GM18907 (cell line): ENCODE measurements around the gene NUCKS1.
A peak's percentile ranks its signal among the peaks of the same experiment; 100 is the strongest.

Experiments
- ATAC-seq: cut with Tn5 transposase; IDR thresholded peaks from one replicate; pipeline ENCODE4 v1.9.1; 2021; ENCODE audit warnings: mild to moderate bottlenecking, moderate library complexity; ENCODE audit not compliant: unreplicated experiment

The NUCKS1 gene

DNA sequence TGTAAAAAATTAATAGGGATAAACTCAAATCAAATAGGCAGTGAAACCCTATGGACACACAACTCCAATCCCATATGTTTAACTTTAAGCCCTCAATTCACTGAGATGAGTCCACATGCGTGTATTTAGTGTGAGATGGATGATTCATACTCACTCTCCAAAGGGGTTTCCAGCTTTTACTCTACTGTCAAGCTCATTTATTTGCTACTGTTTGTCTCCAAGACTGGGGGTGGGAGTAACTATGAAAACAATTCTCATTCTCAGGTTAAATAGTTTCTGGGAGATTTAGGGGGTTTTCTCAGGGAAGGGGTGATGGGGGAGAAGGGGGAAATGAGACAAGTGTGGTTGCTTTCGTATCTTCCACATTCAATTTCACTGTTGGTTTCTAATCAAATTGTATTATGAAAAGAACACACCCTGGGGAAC lies 22.6 kb upstream of the NUCKS1 start:
- peak; percentile 38 for ATAC-seq

DNA sequence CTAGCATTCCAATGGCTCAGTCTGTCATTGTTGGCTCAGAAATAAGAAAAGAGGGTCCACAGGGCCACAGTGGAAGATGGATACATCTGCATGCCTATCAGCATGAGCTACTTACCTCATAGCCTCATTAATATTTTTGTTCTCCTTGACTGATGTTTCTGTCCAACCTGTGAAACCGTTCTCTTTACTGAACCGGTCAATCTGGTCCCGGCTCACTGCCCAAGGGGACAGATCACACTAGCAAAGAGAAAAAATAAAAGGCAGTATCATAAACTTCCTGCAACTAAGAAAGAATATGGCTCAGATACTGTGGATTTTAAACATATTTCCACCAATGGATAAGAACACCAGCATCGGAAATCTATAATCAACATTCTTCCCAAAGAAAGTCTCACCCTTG lies 20.6 kb upstream of the NUCKS1 start:
- ATAC-seq = no peak

- no peak for ATAC-seq
Measured at GRCh38 chr1:205769641-205770365, 19.8 kb upstream of the NUCKS1 start.

DNA sequence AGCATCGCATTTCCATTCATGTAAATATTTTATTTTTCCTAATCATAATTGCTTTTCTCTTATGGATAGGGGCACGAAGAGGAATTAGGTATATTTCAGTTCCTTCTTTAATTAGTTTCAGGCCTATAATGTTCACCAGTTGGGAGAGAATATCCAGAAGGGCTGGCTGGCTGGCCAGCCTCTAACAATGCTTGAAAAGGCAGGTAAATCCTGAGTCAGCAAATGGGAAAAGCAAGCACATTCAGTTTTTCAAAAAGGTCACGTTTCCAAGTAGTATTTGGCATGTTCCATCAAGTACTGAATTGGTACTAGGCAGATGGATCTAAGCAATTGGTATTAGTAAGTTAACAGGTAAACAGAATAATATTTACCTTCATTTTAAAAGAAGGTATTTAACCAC lies 17.3 kb upstream of the NUCKS1 start:
- no peak for ATAC-seq

GRCh38 chr1:205766570-205766969 lies 16.6 kb upstream of the NUCKS1 start:
- no peak for ATAC-seq

DNA sequence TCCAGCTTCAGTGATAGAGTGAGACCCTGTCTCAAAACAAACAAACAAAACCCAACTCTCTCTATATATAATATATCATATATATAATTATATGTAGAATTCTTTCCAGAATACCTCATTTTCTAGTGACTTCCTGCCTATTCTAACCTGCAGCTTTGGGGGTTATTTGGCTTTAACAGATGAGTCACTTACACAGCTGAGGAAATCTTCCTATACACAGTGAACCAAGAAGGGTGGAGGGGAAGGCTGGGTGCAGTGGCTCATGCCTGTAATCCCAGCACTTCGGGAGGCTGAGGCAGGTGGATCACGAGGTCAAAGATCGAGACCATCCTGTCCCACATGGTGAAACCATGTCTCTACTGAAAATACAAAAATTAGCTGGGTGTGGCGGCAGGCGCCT lies 16.1 kb upstream of the NUCKS1 start:
- no peak for ATAC-seq

DNA sequence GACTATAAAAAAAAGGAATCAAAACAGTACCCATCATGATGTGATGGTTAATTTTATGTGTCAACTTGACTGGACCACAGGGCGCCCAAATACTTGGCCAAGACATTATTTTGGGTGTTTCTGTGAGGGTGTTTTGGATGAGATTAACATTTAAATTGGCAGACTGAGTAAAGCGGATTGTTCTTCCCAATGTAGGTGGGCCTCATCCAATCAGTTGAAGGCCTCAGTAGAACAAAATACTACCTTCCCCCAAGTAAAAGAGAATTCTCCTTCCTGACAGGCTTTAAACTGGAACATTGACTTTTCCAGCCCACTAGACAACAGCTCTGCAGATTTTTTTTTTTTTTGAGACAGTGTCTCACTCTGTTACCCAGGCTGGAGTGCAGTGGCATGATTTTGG lies 14.6 kb upstream of the NUCKS1 start:
- ATAC-seq = no peak

GRCh38 chr1:205763980-205764379 lies 14.0 kb upstream of the NUCKS1 start:
- no peak for ATAC-seq

GRCh38 chr1:205760606-205761005 lies 10.6 kb upstream of the NUCKS1 start:
- ATAC-seq = no peak

DNA sequence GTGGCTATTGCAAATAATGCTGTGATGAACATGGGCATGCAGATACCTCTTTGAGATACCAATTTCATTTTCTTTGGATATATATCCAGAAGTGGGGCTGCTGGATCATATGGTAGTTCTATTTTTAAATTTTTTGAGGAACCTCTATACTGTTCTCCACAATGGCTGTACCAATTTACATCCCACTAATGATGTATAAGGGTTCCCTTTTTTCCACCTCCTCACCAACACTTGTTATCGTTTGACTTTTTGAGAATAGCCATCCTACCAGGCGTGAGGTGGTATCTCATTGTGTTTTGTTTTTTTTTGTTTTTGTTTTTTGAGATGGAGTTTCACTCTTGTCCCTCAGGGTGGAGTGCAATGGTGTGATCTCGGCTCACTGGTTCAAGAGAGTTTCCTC lies 6.6 kb upstream of the NUCKS1 start:
- ATAC-seq = no peak

DNA sequence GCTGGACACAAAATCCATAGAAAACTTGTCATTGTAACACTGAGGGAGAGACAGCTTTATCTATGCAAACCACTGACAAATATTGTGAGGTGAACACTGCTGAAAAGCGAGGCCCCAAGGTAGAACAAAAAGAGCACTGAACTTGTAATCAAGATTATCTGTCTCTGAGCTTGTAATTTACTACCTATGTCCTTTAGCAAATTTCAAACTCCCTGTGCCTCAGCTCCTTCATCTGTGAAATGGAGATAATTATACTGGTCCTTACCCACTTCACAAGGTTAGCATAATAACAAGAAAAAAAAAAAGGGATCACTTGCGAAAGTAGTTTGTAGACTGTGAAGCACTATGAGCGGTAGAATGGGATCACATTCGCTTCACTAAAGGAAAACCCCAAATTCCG lies 4.9 kb upstream of the NUCKS1 start:
- ATAC-seq = no peak

DNA sequence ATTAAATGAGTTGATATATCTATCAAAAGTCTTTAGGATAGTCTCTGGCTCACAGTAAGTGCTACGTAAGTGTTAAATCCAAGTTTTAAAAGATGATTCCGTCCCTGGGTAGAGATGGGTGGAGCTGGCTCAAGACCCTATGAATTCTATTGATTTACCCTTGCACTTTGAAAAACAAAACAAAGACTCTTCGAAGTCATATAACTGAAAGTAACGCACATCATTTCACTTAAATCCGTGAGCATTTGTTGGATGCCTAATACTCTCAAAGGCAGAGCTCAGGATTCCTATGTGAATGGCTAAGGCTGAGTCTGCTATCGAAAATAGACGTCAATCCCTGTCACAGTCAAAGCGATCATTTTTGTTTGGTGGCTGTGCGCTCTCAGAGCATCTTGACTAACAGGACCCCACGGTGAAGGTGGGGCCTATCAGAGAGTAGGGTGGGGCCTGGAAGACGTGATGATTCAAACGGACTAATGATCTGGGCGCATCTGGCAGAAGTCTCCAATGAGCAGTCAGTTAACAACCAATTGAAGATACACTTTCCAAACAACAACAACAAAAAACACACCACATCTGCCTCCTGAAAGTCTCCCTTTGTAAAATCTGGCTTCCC lies 1.2 kb upstream of the NUCKS1 start:
- no peak for ATAC-seq

DNA sequence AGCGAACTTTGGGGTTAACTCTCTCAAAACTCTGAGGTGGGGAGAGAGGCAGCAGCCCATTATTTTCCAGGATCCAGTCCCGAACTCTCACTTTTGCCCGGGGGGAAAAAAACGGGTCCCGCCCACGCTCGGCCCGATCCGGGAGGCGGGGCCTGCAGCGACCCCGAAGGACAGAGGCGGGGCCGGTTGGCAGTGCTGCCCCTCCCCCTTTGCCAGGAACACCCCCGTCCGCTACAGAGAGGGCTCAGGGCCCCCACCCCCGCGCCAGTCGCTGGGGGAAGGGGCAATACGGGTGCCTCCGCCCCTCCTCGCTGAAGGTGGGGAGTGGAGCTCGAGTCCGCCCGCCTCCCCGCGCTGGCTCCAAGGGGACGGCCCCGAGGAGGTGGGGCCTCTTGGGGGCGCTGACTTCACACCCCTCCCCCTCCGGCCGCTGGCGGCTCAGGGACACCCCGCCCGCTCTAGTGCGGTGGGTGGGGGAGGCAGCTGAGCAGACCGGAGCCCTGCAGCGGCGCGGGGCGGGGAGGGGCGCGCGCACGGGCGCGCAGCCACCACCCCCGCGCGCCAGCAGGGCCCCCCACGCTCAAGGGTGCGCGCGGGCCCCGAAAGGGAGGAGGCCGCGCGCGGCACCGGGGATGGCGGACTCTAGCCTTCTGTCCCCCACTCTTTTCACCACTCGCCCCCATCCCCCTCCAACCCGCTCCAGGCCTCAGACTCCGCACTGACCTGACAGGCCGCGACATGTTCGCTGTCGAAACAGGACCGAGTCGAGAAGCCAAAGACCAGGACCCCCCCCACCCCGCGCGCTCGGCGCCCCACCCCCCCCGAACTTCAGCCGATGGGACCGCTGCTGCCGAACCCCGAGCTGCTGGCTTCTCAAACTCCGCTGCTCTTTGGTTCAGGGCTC lies 496 bp downstream of the NUCKS1 start:
- peak; percentile 76 for ATAC-seq

- peak; percentile 20 for ATAC-seq
Measured at GRCh38 chr1:205748403-205749233, 1.4 kb downstream of the NUCKS1 start.

GRCh38 chr1:205746757-205747412 lies 3.1 kb downstream of the NUCKS1 start:
- ATAC-seq = no peak

- no peak for ATAC-seq
Measured at GRCh38 chr1:205744403-205744802, 5.6 kb downstream of the NUCKS1 start.

- ATAC-seq = no peak
Measured at GRCh38 chr1:205743977-205744376, 6.0 kb downstream of the NUCKS1 start.

- no peak for ATAC-seq
Measured at GRCh38 chr1:205741681-205742080, 8.3 kb downstream of the NUCKS1 start.

DNA sequence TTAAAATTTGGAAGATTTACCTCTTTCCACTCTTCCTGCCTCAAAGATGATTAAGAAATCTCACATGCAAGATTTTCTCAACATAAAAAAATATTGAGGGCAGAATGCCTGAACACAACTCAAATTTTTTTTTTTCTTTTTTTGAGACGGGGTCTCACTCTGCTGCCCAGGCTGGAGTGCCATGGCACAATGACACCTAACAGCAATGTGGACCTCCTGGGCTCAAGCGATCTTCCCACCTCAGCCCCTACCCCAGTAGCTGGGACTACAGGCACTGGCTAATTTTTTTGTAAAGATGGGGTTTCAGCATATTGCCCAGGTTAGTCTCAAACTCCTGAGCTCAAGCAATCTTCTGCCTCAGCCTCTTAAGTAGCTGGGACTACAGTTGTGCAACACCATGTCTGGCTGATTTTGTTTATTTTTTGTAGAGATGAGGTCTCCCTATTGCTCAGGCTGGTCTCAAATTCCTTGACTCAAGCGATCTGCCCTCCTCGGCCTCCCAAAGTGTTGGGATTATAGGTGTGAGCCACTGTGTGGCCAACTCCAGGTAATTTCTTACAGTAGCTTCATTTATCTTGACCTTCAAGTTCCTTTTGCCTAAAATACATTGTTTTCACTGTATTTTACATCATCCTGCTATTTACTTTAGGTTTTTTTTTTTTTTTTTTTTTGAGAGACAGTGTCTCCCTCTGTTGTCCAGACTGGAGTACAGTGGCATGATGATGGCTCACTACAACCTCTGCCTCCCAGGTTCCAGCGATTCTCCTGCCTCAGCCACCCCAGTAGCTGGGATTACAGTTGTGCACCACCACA lies 10.4 kb downstream of the NUCKS1 start:
- ATAC-seq = no peak

- no peak for ATAC-seq
Measured at GRCh38 chr1:205735218-205735617, 14.8 kb downstream of the NUCKS1 start.
